ENCODE data around the gene LRP3.
"Not testable (repeated sequence)": the region's sequence is repeated elsewhere in the genome, so short reads cannot be mapped to it uniquely, and the experiment has no call there.

LRP3 gene, protein sequence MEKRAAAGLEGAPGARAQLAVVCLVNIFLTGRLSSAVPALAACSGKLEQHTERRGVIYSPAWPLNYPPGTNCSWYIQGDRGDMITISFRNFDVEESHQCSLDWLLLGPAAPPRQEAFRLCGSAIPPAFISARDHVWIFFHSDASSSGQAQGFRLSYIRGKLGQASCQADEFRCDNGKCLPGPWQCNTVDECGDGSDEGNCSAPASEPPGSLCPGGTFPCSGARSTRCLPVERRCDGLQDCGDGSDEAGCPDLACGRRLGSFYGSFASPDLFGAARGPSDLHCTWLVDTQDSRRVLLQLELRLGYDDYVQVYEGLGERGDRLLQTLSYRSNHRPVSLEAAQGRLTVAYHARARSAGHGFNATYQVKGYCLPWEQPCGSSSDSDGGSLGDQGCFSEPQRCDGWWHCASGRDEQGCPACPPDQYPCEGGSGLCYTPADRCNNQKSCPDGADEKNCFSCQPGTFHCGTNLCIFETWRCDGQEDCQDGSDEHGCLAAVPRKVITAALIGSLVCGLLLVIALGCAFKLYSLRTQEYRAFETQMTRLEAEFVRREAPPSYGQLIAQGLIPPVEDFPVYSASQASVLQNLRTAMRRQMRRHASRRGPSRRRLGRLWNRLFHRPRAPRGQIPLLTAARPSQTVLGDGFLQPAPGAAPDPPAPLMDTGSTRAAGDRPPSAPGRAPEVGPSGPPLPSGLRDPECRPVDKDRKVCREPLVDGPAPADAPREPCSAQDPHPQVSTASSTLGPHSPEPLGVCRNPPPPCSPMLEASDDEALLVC
- total RNA-seq, result 0.35 to 0.48 reads per million in 2 donors

GRCh38 chr19:33193865-33194362, at the start of gene LRP3:
Gene LRP3 (plus strand): TSS chr19:33194330. CDS start chr19:33194786, 456 bp downstream.
- DNase-seq, result no peak

- no peak for DNase-seq
Measured at GRCh38 chr19:33146209-33146608, 47.9 kb upstream of the LRP3 start.

GRCh38 chr19:33147538-33147937, 46.6 kb upstream of the LRP3 start:
- no peak for DNase-seq

DNA sequence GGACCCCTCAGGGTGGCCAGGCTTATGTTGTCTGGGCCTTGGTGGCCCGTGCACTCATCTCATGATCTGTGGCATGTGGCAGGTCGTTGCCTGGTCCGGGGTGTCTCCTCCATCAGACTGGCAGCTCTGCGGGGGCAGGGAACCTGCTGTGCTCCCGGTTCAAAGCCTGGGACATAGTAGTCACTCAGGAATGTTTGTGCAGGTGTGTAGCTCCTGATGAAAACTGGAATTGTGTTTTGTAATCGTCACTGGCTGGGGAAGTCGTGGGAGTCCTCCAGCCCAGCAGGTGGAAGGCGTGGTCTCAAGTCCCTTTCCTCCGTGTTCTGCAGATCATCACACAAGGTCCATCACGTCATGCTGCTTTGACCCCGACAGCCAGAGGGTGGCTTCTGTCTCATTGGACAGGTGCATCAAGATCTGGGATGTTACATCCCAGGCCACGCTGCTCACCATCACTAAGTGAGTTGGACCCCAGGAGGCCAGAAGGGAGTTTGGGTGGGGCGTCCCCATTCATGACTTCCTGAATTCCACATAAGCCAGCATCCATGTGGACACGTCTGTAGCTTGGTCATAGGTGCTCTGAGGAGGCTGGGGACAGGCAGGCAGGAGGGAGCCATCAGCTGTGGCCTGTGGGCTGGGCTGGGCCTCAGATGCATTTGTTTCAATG, 43.1 kb upstream of the LRP3 start:
- DNase-seq, result no peak

DNA sequence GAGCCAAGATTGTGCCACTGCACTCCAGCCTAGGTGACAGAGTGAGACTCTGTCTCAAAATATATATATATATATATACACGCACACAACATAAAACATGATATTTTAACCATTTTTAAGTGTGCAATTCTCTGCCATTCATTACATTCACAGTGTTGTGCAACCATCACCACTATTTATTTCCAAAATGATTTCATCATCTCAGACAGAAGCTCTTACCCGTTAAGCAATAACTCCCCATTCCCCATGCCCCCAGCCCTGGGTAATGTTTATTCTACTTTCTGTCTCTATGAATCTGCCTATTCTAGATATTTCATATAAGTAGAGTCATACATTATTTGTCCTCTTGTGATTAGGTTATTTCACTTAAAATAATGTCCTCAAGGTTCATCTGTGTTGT, 42.0 kb upstream of the LRP3 start:
- DNase-seq, result no peak

GRCh38 chr19:33152625-33153024, 41.5 kb upstream of the LRP3 start:
- DNase-seq, result not testable (repeated sequence)

GRCh38 chr19:33154313-33154712, 39.8 kb upstream of the LRP3 start:
- DNase-seq, result not testable (repeated sequence)

DNA sequence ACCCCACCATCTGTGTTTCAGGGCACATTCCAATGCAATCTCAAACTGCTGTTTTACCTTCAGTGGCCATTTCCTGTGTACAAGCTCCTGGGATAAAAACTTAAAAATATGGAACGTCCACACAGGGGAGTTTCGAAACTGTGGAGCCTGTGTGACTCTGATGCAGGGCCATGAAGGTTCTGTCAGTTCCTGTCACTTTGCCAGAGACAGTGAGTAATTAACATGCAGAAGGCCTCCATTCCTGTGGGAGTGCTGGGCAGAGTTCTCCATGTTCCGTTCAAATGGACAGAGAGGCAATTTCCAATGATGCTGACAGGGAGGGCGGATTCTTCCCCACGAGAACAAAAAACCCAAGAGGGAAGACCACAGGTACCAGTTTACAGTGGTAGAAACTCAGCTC, 37.8 kb upstream of the LRP3 start:
- no peak for DNase-seq

- DNase-seq, result no peak
Measured at GRCh38 chr19:33157906-33158305, 36.2 kb upstream of the LRP3 start.

- no peak for DNase-seq
Measured at GRCh38 chr19:33158365-33158764, 35.8 kb upstream of the LRP3 start.

GRCh38 chr19:33159149-33159548, 35.0 kb upstream of the LRP3 start:
- no peak for DNase-seq

GRCh38 chr19:33159893-33160292, 34.2 kb upstream of the LRP3 start:
- no peak for DNase-seq

GRCh38 chr19:33161201-33161600, 32.9 kb upstream of the LRP3 start:
- no peak for DNase-seq

DNA sequence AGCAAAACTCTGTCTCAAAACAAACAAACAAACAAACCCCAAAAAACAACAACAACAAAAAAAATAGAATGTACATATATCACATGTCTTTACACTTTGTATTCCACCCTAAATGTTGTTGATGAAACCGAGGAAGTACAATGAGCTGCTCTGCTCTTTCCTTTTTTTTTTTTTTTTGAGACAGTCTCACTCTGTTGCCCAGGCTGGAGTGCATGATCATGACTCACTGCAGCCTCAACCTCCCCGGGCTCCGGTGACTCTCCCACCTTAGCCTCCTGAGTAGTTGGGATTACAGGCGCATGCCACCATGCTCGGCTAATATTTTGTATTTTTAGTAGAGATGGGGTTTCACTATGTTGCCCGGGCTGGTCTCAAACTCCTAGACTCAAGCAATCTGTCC, 30.6 kb upstream of the LRP3 start:
- no peak for DNase-seq

DNA sequence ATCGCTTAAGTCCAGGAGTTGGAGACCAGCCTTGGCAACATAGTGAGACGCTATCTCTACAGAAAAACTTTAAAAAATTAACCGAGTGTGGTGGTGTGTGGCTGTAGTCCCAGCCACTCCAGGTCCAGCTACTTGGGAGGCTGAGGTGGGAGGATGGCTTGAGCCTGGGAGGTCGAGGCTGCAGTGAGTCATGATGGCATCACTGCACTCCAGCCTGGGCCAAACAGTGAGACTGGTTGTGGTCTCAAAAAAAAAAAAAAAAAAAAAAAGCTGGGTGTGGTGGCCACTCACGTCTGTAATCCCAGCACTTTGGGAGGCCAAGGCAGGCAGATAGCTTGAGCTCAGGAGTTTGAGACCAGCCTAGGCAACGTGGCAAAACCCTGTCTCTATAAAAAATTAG, 28.1 kb upstream of the LRP3 start:
- DNase-seq, result not testable (repeated sequence)

- no peak for DNase-seq
Measured at GRCh38 chr19:33167438-33167837, 26.7 kb upstream of the LRP3 start.

GRCh38 chr19:33168528-33168927, 25.6 kb upstream of the LRP3 start:
- no peak for DNase-seq

DNA sequence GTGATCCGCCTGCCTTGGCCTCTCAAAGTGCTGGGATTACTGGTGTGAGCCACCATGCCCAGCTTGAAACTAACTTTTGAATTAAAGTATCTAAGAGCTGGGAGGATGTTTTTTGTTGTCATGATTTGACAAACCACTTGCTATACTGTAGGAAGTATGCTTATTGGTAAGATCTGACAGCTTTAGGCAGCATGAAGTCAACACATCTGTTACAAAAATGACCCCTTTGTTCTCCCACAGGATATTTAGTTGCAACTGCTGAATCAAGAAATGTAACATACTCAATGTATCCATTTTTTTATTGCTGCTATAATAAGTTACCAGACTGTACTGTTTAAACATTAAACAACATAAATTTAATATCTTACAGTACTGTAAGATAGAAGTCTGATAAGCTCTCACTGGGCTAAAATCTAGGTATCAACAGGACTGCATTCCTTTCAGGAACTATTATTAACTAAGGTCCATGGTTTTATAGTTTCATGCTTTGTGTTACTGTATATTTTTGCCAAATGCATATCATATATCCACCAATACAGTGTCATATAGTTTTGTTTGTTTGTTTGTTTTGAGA, 22.8 kb upstream of the LRP3 start:
- no peak for DNase-seq

- no peak for DNase-seq
Measured at GRCh38 chr19:33171916-33172359, 22.2 kb upstream of the LRP3 start.

DNA sequence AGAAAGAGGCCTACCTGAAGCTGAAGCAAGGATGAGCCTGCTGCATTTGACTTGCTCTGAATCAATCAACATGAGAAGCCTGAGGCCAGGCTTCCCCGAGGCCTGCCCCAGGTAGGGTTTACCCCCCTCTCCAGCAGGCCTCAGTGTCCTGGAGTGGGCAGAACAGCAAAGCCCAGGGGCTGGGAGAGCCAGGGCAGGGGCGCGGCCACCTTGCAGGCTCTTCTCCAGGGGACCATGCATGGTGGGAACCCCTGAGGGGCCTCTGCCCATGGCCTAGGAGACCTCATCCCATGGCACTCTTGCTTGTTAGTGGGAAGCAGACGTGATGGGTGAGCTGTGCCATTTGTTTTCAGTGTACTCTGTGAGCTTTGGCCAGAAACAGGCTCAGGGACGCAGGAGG, 19.9 kb upstream of the LRP3 start:
- no peak for DNase-seq

- DNase-seq, result no peak
Measured at GRCh38 chr19:33175156-33175782, 18.9 kb upstream of the LRP3 start.
